ENCODE data around the gene STK10.

STK10 gene

GRCh38 chr5:172188893-172189692 is 1.1 kb upstream of the STK10 start:
- DNase-seq: no peak

DNA sequence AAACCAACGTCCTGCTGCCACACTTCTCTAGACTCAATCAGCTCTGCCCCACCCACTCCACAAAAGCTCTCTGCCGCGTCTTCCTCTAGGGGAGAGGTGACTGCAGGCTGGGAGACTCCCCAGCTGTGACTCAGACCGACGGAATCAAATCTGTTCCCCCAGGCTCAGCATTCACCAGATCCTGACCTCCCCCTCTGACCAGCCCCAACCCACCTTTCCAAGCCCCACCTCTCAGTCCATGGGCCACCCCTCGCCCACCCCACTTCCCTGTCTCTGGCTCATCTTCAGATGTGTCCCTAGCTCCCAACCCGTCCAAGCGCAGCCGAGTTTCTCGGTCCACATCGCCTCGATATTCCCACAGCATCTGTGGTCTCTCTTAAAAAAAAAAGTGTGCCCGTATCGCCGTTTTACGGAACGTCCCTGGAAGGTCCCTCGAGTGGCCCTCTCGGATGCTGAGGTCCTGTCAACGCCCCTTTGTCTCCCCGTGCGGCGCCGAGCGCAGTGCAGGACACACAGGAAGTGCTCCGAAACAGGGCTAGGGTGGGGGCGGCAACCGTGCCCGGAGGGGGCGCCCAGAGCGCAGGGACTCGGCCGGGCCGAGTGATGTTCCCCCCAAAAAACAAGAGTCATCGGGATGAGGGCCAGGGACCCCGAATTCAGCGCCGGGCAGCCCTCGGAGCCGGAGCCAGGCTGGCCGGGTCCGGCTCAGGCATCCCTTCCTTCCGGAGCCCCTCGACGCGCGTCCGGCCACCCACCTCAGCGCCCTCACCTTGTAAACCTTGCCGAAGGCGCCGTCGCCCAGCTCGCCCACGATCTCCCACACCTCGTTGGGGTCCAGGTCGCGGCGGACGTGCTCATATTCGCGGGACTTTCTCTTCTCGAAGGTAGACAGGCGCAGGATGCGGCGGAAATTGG is 649 bp downstream of the STK10 start:
- peak; percentile 55 for DNase-seq

- no peak for DNase-seq
Observed at GRCh38 chr5:172186114-172186695, 1.8 kb downstream of the STK10 start.

DNA sequence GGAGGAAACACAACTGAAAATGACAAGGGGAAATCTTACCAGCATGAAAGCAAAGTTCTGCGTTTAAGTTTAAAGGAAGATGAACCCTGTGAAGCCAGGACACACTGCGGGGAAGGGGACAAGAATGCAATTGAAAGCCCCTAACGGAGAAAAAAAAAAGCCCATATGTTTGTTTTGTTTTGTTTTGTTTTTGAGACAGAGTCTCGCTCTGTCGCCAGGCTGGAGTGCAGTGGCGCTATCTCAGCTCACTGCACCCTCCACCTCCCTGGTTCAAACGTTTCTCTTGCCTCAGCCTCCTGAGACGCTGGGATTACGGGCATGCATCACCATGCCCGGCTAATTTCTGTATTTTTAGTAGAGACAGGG is 2.9 kb downstream of the STK10 start:
- DNase-seq: no peak

- DNase-seq: no peak
Observed at GRCh38 chr5:172183881-172184280, 4.1 kb downstream of the STK10 start.

- DNase-seq: no peak
Observed at GRCh38 chr5:172182291-172182690, 5.7 kb downstream of the STK10 start.

- DNase-seq: no peak
Observed at GRCh38 chr5:172180936-172181335, 7.1 kb downstream of the STK10 start.

DNA sequence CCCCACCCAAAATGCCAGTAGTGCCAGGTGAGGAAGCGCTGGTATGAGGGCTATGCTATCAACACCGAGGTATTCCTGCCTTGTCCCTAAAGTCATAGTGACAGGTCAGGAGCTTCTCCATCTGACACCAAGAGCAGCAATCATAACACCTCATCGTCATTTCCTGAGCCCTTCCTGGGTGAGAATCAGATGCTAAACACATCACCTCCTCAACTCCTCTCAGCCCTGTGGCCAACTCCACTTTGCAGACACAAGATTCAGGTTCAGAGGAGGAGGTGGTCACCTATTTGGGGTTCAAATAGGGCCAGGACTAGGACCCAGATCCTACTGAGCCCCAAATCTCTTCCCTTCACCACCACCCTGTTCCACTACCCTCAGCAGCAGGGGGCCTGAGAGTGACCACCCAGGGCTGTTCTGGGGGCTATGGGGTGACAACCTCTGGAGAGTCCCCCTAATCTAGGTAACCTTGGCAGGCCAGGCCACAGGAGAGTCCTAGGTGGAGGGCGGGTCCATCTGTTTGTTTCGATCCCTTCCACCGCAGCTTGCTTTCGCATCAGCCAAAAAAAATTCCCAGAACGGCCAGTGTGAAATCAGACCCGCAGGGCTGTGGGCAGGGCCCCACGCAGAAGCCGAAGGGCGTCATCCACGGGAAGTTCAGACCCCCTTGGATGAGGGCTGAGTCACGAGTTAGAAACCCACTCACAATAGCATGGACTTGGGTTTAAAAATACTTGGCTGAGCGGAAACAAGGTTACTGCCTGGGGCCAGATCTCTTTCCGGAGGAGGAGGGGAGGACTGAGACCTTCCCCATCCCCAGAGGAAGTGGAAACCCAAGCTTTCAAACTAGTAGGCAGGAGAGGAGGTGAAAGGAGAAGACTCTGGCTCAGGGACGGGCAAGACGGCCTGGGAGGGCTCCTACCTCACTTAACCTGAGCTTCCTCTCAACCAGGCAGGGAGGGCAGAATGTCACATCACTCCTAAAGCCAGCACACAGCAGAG is 8.7 kb downstream of the STK10 start:
- DNase-seq: no peak

DNA sequence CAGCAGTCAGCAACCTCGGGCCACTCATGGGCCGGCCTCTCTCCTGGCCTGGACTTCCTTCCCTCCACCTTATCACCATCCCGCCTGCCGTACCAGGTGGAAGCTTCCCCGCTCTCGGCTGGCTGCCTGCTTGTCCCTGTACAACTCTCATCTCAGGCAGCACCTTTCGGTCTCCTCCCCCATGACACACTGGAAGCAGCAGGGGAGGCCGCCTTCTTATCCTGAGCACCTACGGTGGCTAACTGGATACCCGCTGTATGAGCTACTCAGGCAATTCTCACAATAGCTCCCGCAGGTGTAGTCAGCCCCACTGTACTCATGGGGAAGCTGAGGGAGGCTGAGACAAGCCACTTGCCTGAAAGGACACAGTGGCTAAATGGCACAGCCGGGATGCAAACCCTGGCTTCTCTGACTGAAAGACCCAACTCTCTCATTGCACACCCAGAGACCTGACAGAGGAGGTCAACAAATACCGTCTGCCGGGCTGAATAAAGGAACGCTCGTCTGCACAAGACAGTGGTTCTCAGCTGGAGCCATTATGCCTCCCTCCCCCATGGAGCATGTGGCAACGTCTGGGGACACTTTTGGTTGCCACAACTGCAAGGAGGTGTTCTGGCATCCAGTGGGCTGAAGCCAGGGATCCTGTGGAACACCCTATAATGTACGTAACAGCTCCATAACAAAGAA is 9.6 kb downstream of the STK10 start:
- no peak for DNase-seq

- DNase-seq: no peak
Observed at GRCh38 chr5:172177176-172177575, 10.8 kb downstream of the STK10 start.

GRCh38 chr5:172175263-172175719 is 12.7 kb downstream of the STK10 start:
- DNase-seq: peak; percentile 79

DNA sequence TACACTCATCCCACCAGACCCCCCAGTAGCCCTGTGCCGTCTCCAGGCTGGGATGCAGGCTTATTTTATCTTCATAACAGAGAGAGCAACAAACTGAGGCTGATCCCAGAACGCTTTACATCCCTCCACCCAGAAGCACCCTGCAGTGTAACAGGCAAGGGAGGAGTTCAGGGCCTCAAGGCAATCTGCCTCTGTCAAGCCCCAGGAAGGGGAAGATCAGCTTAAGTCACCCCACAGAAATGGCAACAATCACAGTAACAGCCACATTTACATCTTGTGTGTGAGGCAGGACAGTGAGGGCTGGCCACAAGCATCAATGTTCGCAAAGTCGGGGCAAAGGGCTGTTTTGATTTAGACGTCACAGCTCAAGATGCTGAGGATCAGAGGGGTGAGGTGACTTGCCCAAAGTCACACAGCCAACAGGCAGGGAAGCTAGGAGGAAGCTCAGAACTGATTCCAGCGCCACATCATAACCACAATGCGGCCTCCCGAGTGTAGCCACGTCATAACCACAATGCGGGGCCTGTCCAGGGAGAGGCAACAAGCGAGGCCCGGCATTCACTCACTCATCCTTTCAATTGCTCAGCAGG is 14.4 kb downstream of the STK10 start:
- DNase-seq: peak; percentile 47

DNA sequence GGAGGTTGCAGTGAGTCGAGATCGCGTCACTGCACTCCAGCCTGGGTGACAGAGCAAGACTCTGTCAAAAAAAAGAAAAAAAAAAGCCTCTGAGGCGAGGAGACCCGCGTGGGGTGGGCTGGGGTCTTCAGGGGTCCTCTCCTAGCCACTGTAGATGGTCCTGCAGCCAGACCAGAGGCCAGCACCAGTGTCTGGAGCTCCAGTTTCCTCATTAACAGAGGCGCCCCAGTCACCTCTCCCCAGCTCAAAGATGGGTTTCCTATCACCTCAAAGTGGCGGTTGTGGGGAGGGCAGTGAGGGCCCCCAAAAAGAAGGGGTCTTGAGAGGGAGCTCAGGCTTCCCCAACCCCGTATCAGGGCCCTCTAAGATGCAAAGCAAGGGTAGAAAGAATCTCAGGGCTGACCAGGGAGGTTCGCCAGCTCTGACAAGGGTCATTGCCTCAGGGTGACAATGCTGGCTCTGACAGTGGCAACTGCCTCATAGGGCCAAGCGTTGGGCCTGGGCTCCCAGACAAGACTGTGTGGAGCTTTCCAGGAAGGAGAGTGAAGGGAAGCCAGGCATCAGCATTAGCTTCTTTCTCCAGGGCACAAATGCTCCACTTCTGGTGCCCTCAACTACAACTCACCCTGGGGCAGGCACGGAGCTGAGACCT is 15.0 kb downstream of the STK10 start:
- no peak for DNase-seq

- no peak for DNase-seq
Observed at GRCh38 chr5:172171118-172171517, 16.9 kb downstream of the STK10 start.

DNA sequence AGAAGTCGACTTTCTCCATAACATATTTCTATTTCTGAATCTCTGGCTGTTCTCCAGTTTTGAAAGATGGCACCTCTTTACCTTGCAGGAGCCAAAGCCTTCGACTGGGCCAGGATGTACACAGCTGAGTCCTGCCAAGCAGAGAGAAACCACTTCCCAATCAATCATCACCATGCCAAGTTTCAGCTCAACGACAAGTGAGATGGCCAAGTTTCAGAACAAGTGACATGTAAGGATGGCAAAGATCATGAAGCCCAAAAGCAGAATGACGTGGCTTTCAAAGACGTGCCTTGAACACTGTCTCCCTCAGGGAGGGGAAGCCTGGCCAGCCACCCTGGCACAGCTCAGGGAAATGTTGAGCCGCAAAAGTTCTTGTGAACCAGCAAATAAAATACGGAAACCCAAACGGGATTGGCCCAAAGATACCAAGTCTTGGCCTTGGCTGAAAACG is 17.7 kb downstream of the STK10 start:
- DNase-seq: no peak

DNA sequence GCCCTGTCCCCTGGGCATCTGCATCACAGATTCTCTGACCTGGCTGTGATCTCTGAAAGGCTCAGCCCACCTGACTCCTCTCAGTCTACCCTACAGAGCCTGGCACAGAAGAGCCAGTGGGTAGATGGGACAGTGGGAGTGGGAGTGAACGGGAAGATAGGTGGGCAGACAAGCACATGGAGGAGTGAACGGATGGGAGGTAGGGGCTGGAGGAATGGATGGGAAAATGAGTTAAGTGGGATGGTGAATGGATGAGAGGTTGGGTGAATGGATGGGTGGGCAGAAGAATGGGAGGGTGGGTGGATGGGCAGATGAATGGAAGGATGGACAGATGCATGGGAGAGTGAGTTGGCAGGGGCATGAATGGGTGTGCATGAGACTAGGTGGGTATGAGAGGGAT is 18.8 kb downstream of the STK10 start:
- no peak for DNase-seq

DNA sequence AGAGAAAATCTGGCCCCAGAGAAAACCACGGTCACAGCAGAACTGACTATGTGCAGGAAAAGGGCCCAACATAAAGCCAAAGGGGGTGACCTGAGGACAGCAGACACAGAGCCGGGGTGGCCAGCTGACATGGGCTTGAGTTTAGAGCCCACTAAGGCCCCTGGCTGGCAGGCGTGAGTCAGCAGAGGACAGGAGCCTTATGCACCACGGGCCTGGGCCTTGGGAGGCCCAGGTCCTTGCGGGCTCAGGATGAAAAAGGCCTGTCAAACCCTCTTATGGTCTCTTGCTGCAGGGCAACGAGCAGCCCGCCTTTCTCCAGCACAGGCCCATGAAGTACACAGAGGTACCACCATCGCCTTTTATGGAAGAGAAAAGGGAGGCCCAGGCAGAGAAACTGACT is 19.7 kb downstream of the STK10 start:
- DNase-seq: no peak

GRCh38 chr5:172167895-172168294 is 20.1 kb downstream of the STK10 start:
- DNase-seq: no peak

GRCh38 chr5:172166030-172166826 is 21.8 kb downstream of the STK10 start:
- no peak for DNase-seq

DNA sequence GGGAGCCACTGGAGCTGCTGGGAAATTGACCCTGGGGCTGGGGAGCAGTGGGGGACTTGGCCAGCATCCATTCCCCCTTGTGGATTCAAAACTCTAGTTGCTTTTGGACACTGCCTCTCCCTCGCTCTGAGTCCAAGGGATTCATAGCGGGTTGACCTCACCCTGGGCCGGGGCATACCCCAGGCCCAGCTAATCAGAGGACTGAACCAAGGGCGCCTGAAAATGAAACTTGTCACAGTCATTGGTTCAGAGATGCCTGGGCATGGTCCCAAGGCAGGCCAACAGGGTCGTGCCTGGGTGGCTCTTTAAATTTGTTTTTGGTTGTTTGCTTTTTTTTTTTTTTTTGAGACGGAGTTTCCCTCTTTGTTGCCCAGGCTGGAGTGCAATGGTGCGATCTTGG is 22.6 kb downstream of the STK10 start:
- no peak for DNase-seq

Measured in activated CD4-positive, alpha-beta T cell treated with anti-CD3 and anti-CD28 coated beads for 1 hour (primary cell).